ENCODE data around the gene TTC7B.
A peak's percentile ranks its signal among the peaks of the same experiment; 100 is the strongest.

The TTC7B gene

DNA sequence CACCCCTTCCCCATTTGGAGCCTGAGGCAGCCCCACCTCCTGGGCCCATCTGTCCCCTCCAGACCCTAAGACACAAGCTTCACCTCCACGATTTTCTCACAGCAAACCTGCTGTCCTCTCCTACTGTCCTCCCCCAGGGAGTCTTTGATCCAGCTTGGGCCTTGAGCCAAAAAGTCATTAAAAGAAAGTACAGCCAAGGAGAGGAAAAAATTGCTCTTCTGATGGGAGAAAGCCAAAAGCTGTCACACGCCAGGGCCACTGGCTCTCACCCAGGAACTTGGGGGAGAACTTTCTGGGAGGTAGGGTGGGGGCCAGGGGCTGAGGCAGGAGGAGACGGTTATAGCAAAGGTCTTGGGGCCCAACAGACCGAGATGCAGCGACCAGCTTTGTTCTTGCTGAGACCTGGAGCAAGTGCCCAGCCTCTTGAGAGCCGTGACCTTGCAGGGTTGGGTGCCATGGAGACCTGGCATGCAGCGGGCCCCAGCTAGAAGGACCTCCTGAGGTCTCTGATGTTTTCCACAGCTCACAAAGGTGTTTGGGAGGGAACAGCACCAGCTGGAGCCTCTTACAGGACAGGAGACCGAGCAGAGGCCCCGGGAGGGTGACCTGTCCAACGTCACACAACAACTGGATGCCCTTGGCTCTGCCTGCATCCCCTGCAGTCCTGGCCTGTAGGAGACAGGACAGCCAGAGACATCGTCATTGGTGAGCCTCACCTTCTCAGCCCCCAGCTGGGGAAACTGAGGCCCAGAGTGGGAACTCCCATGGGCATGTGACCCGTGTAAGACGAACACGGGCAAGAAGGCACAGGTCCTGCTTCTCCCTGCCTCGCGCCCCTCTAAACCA is 294.9 kb downstream of the TTC7B start:
- H4K8ac ChIP-seq (ENCODE audit: low read depth, low read length): no peak overlapping the region
- H3K79me1 ChIP-seq (ENCODE audit: low read length): peaks cover 7% of the 10 kb centered on the region
- no peak overlapping the region for H4K91ac ChIP-seq (ENCODE audit: low read depth, low read length)
- no peak overlapping the region for H3K23ac ChIP-seq (ENCODE audit: low read length)
- no peak overlapping the region for H3K4ac ChIP-seq (ENCODE audit: low read depth, low read length)
- H2AK5ac ChIP-seq (ENCODE audit: low read length): no peak overlapping the region
- no peak overlapping the region for H3K27ac ChIP-seq (ENCODE audit: low read depth, low read length)
- no peak overlapping the region for H2BK5ac ChIP-seq (ENCODE audit: low read depth, low read length, poor library complexity)
- H3K4me1 ChIP-seq (ENCODE audit: control insufficient read depth in 1 of 2, insufficient read depth in 2 of 2, low read length in 2 of 2): peaks cover 10 to 15% of the 10 kb centered on the region in 2 experiments
- H2BK120ac ChIP-seq (ENCODE audit: insufficient read depth, low read length, poor library complexity): no peak overlapping the region
- H3K27me3 ChIP-seq (ENCODE audit: insufficient read depth, low read length): no peaks in the 10 kb centered on the region
- no peak overlapping the region for H3K4me3 ChIP-seq (ENCODE audit: low read depth, low read length)
- DNase-seq: no peak
- no peaks in the 10 kb centered on the region for H3K9me3 ChIP-seq (ENCODE audit: insufficient read depth, low read depth, low read length)
- no peak overlapping the region for H3K9ac ChIP-seq (ENCODE audit: low read length)
- no peaks in the 10 kb centered on the region for H3K36me3 ChIP-seq (ENCODE audit: control insufficient read depth in 1 of 2, insufficient read depth in 2 of 2, low read length in 2 of 2)
- H2AFZ ChIP-seq (ENCODE audit: insufficient read depth, low read length, poor library complexity): no peak overlapping the region
- no CpG with 5 or more reads among the region's 16 CpGs for WGBS (ENCODE audit: extremely low coverage, insufficient coverage, insufficient read length)
- H4K12ac ChIP-seq (ENCODE audit: low read depth, low read length): no peak overlapping the region
- no peak overlapping the region for H3K18ac ChIP-seq (ENCODE audit: low read length)
- no peak overlapping the region for H3K4me2 ChIP-seq (ENCODE audit: low read length)
- H2BK12ac ChIP-seq (ENCODE audit: low read length): no peak overlapping the region
- H3K14ac ChIP-seq (ENCODE audit: low read length): no peak overlapping the region
- no peaks in the 10 kb centered on the region for H3K79me2 ChIP-seq (ENCODE audit: control insufficient read depth, insufficient read depth, low read length, poor library complexity)

DNA sequence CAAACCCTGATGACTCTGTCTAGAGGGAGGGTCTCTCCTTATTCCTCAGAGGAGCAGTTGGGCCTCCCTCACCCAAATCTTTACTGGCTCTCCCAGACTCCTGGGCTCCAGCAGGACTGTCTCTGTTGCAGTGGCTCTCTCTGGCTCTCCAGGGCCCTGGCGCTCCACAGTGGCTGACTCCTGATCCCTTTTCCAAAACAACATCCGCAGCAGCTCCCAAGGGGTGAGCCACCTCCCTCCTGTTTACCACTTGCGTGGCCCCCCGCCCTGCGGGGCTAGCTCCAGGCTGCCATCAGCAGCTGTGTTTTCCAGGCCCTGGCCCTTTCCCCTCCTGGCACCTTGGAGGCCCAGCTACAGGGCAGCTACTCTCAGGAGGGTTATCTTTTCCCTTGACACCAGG is 295.9 kb downstream of the TTC7B start:
- H2BK12ac ChIP-seq (ENCODE audit: low read length): no peak overlapping the region
- DNase-seq: no peak
- no peak overlapping the region for H2AFZ ChIP-seq (ENCODE audit: insufficient read depth, low read length, poor library complexity)
- no peak overlapping the region for H3K18ac ChIP-seq (ENCODE audit: low read length)
- peaks cover 10 to 15% of the 10 kb centered on the region in 2 experiments for H3K4me1 ChIP-seq (ENCODE audit: control insufficient read depth in 1 of 2, insufficient read depth in 2 of 2, low read length in 2 of 2)
- peaks cover 7% of the 10 kb centered on the region for H3K79me1 ChIP-seq (ENCODE audit: low read length)
- H3K4ac ChIP-seq (ENCODE audit: low read depth, low read length): no peak overlapping the region
- no peaks in the 10 kb centered on the region for H3K27me3 ChIP-seq (ENCODE audit: insufficient read depth, low read length)
- H3K4me3 ChIP-seq (ENCODE audit: low read depth, low read length): no peak overlapping the region
- H4K8ac ChIP-seq (ENCODE audit: low read depth, low read length): no peak overlapping the region
- H3K36me3 ChIP-seq (ENCODE audit: control insufficient read depth in 1 of 2, insufficient read depth in 2 of 2, low read length in 2 of 2): no peaks in the 10 kb centered on the region
- H3K9ac ChIP-seq (ENCODE audit: low read length): no peak overlapping the region
- no peak overlapping the region for H2BK120ac ChIP-seq (ENCODE audit: insufficient read depth, low read length, poor library complexity)
- H3K27ac ChIP-seq (ENCODE audit: low read depth, low read length): no peak overlapping the region
- no peak overlapping the region for H2BK5ac ChIP-seq (ENCODE audit: low read depth, low read length, poor library complexity)
- H4K12ac ChIP-seq (ENCODE audit: low read depth, low read length): no peak overlapping the region
- no CpG with 5 or more reads among the region's 5 CpGs for WGBS (ENCODE audit: extremely low coverage, insufficient coverage, insufficient read length)
- no peak overlapping the region for H3K14ac ChIP-seq (ENCODE audit: low read length)
- H3K79me2 ChIP-seq (ENCODE audit: control insufficient read depth, insufficient read depth, low read length, poor library complexity): no peaks in the 10 kb centered on the region
- H3K23ac ChIP-seq (ENCODE audit: low read length): no peak overlapping the region
- no peak overlapping the region for H3K4me2 ChIP-seq (ENCODE audit: low read length)
- no peak overlapping the region for H4K91ac ChIP-seq (ENCODE audit: low read depth, low read length)
- H3K9me3 ChIP-seq (ENCODE audit: insufficient read depth, low read depth, low read length): no peaks in the 10 kb centered on the region
- H2AK5ac ChIP-seq (ENCODE audit: low read length): no peak overlapping the region

DNA sequence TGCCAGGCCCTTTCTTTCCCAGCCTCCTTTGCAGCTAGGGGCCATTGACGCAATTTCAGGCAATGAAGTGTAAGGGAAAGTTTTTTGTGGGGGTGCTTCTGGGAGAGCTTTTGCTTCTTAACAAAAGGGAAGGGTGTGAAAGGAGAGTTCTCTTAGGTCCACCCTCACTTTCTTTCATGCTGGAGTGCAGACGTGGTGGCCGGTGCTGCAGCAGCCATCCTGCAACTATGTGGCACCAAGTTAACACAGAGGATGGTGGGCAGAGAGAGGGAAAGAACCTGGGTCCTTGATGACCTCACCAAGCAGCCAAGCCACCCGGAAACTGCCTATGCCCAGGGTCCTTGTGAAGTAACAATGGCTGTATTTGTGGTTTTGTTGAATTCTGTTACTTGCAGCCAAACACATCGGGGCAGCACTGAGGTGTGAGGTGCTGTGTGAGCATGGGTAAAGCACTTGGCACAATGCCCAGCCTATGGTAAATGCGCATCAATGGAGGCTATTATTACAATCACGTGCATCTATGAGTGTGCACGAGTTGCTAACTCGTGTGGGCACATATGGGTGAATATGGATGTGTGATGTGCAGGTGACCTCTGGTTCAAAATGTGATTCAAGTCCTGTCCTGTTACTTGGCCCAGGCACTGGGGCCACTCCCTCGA is 296.8 kb downstream of the TTC7B start:
- H4K8ac ChIP-seq (ENCODE audit: low read depth, low read length): no peak overlapping the region
- peaks cover 7% of the 10 kb centered on the region for H3K79me1 ChIP-seq (ENCODE audit: low read length)
- no CpG with 5 or more reads among the region's 10 CpGs for WGBS (ENCODE audit: extremely low coverage, insufficient coverage, insufficient read length)
- H2AK5ac ChIP-seq (ENCODE audit: low read length): no peak overlapping the region
- no peak overlapping the region for H2BK120ac ChIP-seq (ENCODE audit: insufficient read depth, low read length, poor library complexity)
- H3K4me2 ChIP-seq (ENCODE audit: low read length): no peak overlapping the region
- no peaks in the 10 kb centered on the region for H3K27me3 ChIP-seq (ENCODE audit: insufficient read depth, low read length)
- no peaks in the 10 kb centered on the region for H3K79me2 ChIP-seq (ENCODE audit: control insufficient read depth, insufficient read depth, low read length, poor library complexity)
- H3K23ac ChIP-seq (ENCODE audit: low read length): no peak overlapping the region
- no peak overlapping the region for H4K12ac ChIP-seq (ENCODE audit: low read depth, low read length)
- H2AFZ ChIP-seq (ENCODE audit: insufficient read depth, low read length, poor library complexity): no peak overlapping the region
- no peak for DNase-seq
- H3K9me3 ChIP-seq (ENCODE audit: insufficient read depth, low read depth, low read length): no peaks in the 10 kb centered on the region
- H3K18ac ChIP-seq (ENCODE audit: low read length): no peak overlapping the region
- no peak overlapping the region for H2BK5ac ChIP-seq (ENCODE audit: low read depth, low read length, poor library complexity)
- peaks cover 10 to 15% of the 10 kb centered on the region in 2 experiments for H3K4me1 ChIP-seq (ENCODE audit: control insufficient read depth in 1 of 2, insufficient read depth in 2 of 2, low read length in 2 of 2)
- H2BK12ac ChIP-seq (ENCODE audit: low read length): no peak overlapping the region
- H3K27ac ChIP-seq (ENCODE audit: low read depth, low read length): no peak overlapping the region
- no peaks in the 10 kb centered on the region for H3K36me3 ChIP-seq (ENCODE audit: control insufficient read depth in 1 of 2, insufficient read depth in 2 of 2, low read length in 2 of 2)
- H4K91ac ChIP-seq (ENCODE audit: low read depth, low read length): no peak overlapping the region
- H3K4me3 ChIP-seq (ENCODE audit: low read depth, low read length): no peak overlapping the region
- H3K9ac ChIP-seq (ENCODE audit: low read length): no peak overlapping the region
- H3K4ac ChIP-seq (ENCODE audit: low read depth, low read length): no peak overlapping the region
- no peak overlapping the region for H3K14ac ChIP-seq (ENCODE audit: low read length)

DNA sequence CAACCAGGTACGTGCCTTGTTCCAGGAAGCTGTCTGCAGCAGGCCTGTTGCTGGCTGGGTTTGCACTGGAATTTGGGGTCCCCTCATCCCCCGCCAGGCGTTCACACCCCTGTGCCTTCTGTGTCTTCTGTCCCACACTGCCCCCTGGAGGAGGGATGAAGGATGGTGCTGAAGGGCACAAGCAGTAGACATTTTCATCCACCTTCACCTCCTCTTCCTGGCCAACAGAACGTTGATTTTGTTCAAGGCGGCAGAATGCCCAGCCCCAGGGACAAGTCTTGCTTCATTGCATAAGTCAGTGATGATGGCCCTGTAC is 297.3 kb downstream of the TTC7B start:
- no peak overlapping the region for H2BK120ac ChIP-seq (ENCODE audit: insufficient read depth, low read length, poor library complexity)

More for the DNA sequence above, 297.3 kb downstream of the TTC7B start:
- Histone ChIP-seq H3K27me3 (ENCODE audit: insufficient read depth, low read length) (no peaks in the 10 kb centered on the region), H4K12ac (ENCODE audit: low read depth, low read length) (no peak overlapping the region), H3K4me3 (ENCODE audit: low read depth, low read length) (no peak overlapping the region), H3K36me3 (ENCODE audit: control insufficient read depth in 1 of 2, insufficient read depth in 2 of 2, low read length in 2 of 2) (no peaks in the 10 kb centered on the region), H3K23ac (ENCODE audit: low read length) (no peak overlapping the region), H3K79me1 (ENCODE audit: low read length) (peaks cover 8% of the 10 kb centered on the region), H2AK5ac (ENCODE audit: low read length) (no peak overlapping the region), H3K27ac (ENCODE audit: low read depth, low read length) (no peak overlapping the region), H4K91ac (ENCODE audit: low read depth, low read length) (no peak overlapping the region), H3K18ac (ENCODE audit: low read length) (no peak overlapping the region), H3K79me2 (ENCODE audit: control insufficient read depth, insufficient read depth, low read length, poor library complexity) (no peaks in the 10 kb centered on the region), H4K8ac (ENCODE audit: low read depth, low read length) (no peak overlapping the region), H3K4me1 (ENCODE audit: control insufficient read depth in 1 of 2, insufficient read depth in 2 of 2, low read length in 2 of 2) (peaks cover 9 to 14% of the 10 kb centered on the region in 2 experiments), H3K9me3 (ENCODE audit: insufficient read depth, low read depth, low read length) (no peaks in the 10 kb centered on the region), H3K14ac (ENCODE audit: low read length) (no peak overlapping the region), H3K4ac (ENCODE audit: low read depth, low read length) (no peak overlapping the region), H2BK5ac (ENCODE audit: low read depth, low read length, poor library complexity) (no peak overlapping the region), H3K9ac (ENCODE audit: low read length) (no peak overlapping the region), H2BK12ac (ENCODE audit: low read length) (no peak overlapping the region), H2AFZ (ENCODE audit: insufficient read depth, low read length, poor library complexity) (no peak overlapping the region), H3K4me2 (ENCODE audit: low read length) (no peak overlapping the region)
- peak in 1 of 2 donors; percentile 48 for DNase-seq
- WGBS (ENCODE audit: extremely low coverage, insufficient coverage, insufficient read length): no CpG with 5 or more reads among the region's 5 CpGs

Data from trophoblast cell (in vitro differentiated cells and primary cell).